GF-D8 (cell line): ENCODE measurements around the gene PRM2.

Experiments
- DNase-seq: peaks from one replicate; lab custom pipeline; 2025; lab: John Stamatoyannopoulos, UW

PRM2 gene

DNA sequence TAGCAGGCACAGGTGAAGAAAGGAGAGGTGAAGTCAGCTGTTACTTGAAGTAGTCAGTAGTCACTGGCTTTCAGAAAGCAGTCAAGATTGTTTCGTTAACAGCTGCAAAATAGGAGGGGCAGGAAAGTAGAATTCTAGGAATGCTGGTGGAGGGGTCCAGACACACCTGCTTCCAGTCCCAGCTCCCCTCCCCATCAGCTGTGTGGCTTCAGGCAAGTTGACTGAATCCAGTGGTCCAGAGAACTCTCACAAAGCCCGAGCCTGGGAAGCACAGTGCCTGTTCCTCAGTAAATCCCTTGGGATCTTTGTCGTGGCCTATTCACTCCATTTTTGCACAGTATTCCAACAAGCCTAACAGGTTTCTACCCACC, 15.7 kb downstream of the PRM2 start:
- no peak for DNase-seq

DNA sequence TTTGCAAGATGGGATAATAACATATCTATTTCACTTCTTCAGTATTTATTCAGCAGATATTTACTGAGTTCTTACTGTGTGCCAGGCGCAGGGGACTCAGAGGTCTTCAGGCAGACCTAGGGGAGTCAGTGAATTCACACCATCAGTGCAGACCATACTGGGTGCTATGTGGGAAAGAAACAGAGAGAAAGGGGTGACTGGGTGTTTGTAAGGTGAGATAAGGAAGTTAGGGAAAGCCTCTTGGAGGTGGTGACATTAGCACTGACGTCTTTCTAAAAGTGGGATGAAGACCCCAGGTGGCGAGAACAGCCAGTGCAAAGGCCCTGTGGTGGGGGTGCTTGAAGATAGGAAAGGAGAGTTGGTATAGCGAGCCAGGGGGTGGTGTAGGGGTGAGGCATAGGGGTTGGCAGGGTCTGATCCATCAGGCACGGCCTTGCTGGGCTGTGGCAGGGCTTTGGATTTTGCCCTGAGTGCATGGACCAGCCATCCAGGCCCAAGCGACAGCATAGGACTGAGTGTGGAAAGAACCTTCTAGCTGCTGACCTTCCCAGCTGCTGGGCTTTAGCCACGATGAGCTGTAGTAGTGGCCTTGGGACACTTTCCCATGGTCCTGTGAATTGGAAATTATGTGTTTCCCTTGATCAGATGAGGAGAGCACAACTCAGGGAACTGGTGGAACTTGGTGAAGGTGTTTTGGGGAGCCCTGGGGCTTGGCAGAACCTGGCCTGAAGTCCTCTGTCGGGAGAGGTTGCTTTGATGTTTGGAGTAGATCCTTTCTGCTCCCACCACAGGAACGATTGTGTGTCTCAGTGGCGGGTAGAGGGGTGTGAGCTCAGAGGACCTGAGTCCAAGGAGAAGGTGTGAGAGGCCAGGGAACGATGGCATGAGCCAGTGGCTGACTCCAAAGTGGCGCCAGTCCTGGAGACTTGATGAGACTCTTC, 16.4 kb downstream of the PRM2 start:
- no peak for DNase-seq

DNA sequence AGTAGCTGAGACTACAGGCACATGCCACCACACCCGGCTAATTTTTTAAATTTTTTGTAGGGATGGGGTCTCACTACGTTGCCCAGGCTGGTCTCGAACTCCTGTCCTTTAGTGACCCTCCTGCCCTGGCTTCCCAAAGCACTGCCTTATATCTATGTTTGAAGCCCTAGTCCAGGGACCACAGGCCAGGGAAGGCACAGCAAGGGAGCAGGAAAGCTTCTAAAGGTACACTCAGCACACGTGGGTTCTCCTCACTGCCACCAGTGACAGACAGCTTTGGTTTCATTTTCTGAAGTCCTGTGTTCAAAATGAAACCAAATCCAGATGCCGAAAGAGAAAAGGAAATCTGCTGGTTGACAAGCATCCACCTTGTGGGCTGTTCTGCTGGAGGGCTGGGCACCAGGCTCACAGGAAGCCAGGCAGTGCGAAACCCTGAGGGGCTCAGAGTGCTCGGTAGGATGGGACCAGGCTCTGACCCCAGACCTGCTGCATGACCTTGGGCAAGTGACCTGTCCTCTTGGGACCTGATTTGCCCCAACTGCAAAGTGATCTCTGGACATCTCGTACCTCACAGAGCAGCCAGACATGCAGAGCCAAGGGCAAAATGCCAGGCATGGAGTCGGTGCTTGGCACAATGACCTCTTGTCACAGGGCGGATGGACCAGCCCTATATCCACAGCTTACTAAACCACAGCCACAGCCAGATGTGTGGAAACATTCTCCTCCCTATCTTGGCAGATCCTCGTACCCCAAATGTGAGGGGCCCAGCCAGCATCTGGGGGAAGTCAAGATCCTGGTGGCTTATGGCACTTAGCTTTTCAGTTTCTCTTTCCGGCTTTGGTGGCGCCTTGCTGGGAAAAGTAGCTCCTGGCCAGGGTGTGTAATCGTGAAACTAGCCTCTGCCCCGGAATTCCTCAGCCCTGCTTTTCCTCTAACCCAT, 17.5 kb downstream of the PRM2 start:
- DNase-seq, result no peak

DNA sequence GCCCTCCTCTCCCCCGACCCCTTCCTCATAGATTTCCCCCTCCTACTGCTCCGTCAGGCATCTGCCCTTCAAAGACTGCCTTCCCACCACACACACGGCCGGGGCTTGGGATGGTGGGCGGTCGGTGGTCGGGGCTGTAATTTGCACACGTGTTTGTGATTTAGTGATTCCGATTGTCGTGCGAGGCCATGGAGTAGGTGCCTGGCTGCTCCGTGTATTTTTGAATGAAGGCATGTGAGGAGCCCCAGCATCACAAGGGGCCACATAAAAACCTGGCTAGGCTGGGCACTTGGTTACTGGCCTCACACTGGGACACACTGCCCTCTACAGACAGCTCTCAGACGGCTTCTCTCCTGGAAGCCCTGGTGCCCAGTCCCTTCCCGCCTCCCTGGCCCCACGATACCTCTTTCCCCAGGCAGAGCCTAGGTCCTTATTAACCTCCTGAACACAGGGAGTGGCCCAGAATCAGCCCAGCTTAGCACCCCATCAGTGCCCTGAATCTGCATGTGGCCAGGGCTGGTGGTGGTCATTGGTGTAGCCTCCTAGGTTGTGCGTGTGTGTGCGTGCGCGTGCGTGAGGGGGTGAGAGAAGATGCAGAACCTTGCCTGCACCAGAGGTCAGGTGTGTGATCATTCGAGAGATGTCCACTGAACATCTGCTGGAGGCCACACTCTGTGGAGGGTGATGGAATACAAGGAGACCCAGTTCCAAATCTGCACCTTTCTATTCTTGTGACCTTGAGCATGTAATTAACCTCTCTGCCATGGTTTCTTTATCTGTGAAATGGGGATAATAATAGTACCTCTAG, 18.9 kb downstream of the PRM2 start:
- peak; percentile 59 for DNase-seq

DNA sequence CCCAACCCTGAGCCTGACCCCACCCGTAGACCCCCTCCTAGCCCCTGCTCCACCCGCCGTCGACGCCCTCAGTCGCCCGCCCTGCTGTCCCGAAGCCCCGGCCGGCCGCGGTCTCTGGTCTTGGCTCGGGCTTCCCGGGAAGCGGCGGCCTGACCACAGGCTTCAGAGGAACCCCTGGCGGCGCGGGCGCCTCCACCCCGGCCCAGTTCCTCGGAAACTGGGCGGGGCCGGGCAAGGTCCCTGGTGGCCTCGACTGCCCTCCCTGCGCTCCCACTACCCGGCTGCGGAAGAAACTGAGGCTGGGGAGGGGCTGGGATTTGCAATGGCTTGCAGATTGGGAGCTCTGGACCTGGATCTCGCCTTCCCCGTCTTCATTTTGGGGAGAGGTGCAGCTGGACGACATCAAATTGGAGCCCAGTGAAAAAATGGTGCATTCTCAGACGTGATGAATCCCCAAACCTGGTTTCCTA, 19.6 kb downstream of the PRM2 start:
- DNase-seq, result no peak

DNA sequence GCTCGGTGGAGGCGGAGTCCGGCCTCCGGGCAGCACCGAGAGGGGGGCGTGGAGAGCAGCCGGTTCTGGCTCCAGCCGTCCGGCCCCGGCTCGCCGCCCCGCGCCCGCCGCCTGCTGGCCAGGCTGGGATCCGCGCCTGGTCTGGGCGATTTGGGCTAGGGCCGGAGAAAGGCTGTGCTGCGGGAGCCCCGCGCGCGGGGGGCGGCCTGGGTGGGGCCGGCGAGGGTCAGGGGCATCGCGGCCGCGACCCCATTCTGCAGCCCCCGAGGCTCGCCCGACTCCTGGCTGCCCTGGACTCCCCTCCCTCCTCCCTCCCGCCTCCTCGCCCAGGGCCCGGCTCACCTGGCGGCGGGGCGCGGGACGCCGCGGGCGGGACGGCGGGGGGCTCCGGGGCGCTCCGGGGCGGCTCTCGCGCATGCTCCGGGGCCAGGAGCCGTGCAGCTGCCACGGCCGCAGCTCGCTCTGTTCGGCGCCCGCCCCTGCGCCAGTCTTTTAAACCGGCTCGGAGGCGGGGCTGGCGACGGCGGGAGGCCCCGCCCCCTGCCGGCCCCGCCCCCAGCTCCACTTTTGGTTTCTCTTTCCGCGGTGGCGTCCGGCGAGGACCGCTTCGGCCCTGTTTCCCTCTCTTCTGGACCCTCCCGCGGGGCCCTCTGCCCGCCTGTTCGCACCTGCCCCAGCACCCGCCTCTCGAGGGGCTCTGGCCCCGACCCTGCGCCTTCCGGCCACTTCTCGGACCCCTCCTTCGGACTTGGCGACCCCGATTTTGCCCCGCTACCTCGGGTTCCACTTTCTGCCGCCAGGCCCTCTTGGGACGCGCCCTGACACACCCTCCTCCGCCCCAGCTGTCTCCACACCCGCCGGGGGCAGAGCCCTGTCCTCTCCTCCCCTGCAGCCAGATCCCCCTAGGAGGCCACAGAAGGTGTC, 20.3 kb downstream of the PRM2 start, which contains the start of gene SOCS1:
Gene SOCS1 (minus strand): TSS at position 468 of the 924 bp plus-strand sequence. CDS start 726 bp downstream, outside the sequence.
- peak; percentile 51 for DNase-seq

DNA sequence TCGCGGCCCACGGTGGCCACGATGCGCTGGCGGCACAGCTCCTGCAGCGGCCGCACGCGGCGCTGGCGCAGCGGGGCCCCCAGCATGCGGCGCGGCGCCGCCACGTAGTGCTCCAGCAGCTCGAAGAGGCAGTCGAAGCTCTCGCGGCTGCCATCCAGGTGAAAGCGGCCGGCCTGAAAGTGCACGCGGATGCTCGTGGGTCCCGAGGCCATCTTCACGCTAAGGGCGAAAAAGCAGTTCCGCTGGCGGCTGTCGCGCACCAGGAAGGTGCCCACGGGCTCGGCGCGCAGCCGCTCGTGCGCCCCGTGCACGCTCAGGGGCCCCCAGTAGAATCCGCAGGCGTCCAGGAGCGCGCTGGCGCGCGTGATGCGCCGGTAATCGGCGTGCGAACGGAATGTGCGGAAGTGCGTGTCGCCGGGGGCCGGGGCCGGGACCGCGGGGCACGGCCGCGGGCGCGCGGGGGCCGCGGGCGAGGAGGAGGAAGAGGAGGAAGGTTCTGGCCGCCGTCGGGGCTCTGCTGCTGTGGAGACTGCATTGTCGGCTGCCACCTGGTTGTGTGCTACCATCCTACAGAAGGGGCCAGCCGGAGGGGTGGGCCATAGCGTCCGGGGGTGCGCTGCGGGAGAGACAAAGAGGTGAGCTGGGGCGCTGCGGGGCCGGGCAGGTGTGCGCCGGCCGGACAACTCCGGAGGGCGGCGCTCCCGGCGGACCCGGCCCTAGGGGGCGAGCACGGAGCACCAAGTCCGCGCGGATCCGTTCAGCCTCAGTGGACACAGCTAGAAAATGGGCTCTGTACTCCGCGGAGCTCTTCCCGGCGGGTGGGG, 21.2 kb downstream of the PRM2 start:
- no peak for DNase-seq

DNA sequence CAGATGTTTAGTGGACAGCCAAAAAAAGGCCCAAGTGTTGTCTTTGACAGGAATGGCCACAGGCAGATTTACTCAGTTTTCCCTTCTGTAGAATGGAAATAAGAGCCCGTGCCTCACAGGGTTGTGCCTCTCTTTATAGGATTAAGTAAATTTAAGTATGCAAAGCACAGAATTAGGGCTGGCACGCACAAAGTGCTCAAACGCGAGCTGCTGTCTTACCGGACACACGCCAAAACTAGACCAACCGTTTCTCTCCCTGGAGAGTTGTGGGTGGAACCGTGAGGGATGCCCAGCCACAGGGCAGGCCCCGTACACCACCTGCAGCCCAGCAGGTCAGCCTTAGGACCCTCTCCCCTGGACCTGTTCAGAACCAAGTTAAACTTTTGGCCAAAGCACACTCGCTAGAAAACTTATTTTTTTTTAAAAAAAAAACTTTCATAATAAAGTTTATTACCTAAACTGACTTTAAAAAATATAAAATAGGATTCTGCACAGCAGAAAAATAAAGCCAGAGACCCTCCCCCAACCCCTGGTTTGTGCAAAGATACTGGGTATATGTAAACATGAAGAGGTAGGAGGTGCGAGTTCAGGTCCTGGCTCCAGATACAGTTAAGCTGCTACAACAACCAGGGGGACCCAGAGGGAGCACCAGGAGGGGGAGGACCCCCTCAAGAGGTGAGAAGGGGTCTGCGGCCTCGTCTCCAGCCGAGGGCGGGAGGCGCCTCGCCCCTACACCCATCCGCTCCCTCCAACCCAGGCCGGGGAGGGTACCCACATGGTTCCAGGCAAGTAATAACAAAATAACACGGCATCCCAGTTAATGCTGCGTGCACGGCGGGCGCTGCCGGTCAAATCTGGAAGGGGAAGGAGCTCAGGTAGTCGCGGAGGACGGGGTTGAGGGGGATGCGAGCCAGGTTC, 22.0 kb downstream of the PRM2 start:
- no peak for DNase-seq

DNA sequence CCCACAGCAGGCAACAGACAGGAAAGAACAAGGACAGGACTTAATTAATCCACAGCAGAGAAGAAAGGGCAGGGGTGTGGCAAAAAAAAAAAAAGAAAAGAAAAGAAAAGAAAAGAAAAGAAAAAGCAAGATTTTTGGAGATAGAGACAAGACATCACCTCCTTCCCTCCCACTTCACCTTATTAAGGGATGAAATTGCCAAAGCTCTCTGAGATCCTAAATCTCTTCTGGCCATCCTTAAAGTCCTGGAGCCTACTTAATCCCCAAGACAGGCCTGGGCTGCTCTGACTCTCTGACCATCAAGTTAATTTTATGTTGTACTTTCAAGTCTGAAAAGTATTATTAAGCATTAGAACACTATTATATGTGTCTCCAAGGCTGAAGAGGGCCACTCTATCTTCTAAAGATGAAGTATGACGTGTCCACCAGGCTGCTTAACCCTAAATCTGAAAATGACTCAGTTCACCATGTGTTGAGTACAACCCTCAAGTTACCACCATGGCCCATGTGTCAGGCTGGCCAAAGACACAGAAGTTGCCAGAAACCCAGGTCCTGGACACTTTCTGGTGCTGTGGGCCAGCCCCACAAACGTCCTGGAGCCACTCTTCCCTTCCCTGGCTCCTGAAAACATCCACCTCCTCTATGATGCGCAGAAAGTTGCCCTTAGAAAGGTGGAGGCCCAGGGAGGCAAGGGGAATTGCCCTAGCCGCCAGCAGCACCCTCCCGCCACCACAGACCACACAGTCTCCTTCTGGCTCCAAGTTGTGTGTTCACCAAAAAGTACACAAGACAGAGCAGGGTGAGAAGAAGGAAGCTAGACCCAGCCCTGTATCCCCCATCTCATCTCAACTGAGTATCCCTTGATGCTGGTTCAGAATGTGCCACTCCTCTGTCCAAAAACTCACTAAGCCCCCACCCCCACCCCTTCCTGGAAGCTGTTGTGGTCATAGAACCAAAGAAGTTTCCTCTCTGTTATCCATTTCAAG, 23.0 kb downstream of the PRM2 start:
- DNase-seq, result no peak

DNA sequence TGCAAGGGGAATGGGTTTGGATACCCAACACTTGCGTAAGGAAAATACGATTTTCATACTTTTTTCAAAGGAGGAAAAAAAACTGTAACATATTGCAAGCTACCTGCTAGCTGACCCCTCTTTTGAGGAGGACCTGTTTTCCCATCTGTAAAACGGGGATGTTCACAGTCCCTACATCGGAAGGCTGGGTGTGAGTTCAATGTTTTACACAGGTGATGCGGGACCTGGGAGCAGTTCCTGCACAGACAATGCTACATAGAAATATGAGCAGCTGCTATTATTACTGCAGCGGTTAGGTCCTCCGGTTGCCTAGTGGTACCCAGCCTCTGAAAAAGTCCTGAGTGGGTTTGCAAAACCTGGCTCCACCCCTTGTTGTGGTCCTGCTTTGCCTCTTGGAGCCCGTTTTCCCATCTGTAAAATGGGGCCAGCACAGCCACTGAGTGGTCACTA, 23.8 kb downstream of the PRM2 start:
- DNase-seq, result no peak

DNA sequence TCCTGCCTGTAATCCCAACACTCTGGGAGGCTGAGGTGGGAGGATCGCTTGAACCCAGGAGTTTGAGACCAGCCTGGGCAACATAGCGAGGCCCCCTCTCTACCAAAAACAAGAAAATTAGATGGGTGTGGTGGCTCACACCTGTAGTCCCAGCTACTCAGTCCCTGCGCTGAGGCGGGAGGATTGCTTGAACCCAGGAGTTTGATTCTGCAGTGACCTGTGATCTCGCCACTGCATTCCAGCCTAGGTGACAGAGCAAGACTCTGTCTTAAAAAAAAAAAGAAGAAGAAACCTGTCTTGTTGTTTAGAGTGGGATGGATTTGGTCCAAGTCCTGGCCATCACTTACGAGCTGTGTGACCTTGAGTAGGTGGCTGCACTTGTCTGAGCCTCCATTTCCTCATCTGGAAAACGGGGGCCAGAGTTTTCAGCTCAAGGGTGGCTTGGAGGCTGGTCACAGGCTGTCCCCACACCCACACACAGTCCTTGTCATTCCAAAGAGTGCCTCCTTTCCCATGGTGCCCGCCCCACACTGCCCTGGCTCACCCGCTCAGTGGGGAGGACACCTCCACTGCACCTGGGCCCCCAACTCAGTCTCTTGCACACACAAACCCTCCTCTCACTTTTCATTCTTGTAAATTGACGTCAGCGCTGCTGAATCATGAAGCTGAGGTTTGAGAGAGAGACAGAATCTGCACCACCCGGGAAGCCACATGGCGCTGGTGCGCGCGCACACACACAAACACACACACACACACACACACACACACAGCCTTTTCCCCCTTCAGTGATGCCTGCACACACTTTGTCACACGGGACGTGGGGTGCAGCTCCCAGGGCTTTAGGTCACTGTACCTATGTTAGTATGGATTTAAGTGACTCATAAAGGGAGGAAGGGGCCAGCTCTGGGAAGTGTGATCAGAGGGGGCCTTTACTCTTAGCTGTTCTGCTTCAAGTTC, 24.5 kb downstream of the PRM2 start:
- no peak for DNase-seq

DNA sequence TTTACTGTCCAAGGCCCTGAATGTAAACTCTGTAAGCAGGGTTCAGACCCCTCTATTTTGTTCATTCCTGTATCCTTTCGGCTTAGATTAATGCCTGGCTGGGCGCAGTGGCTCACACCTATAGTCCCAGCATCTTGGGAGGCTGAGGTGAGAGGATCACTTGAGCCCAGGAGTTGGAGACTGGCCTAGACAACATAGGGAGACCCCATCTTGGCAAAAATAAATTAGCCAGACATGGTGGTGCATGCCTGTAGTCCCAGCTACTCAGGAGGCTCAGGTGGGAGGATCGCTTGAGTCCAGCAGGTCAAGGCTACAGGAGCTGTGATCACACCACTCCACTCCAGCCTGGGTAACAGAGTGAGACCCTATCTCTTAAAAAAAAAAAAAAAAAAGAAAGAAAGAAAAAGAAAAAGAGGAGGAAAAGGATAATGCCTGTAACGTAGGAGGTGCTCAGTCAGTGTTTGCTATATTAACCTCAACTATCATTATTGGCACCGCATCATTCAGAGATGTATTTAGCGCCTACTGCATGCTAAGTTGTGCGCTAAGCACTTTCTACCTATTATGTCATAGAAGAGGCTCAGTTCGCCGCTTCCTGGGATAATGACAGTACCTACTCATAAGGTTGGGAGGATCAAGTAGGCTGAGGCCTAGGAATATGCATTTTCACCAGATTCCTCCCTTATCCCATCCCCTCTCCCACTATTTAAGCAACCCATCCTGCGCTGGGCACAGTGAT, 25.3 kb downstream of the PRM2 start:
- no peak for DNase-seq

DNA sequence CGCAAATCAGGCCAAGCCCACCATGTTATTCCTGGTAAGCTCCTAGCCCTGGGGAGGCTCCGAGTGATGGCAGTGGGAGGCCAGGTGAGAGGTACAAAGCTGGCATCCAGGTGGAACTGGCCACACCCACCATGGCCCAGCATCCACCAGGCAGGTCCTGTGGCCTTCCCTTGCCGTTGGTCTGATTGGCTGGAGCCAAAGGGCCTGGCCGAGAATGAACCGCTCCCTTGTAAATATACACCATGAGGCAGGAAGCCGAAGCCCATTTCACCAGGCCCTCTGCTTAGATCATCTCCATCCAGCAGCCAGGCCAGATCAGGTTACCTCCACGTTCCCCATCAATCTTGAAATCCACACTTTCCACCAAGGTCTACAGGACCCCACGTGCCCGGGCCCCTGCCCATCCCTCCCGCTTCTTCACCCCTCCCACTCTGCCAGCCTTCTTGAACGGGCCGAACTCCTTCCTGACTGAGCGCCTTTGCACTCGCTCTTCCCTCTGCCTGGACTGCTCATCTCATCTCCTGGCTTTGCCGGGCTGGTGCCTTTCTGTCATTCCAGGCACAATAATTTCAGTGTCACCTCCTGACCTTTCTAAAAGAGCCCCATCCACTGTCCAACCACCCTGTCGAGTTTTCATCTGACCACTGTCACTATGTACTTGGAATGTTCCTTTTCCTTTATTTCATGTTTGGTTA, 26.0 kb downstream of the PRM2 start:
- no peak for DNase-seq

DNA sequence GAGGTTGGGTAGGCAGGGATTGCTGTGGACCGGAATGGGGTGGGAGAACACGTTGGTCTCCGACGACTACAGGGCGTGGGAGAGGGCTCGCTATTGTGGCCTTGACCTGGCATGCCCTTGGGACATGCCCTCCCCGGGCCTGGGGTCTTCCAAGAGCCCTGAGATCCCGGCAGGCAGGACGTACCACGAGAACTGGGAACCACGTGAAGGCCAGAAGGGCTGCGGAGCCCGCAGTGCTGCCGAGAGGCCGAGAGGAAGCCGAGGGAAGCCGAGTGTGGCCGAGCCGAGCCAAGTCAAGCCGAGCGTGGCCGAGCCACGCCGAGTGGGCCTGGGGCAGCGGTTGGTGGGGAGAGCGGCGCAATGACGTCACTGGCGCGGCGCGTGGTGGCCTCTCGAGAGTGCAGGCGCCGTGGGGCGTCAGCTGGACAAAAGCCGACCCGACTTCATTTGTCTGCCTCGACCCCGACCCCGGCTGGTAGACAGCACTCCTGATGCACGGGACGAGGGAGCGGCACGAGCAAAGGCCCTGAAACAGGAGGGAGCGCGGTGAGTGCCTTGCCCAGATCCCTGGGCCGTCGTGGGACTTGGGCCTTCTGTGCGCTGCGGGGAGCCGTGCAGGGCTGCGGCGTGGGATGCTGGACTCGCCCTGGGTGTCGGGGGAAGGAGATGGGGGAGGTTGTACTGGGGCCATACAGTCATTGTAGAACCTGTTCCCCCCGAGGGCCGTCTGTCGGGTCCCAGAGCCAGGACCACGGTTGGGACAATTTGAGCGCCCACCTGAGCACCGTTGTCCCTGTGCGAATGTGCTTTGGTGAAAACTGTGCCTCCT, 26.8 kb downstream of the PRM2 start:
- no peak for DNase-seq
